CD4-positive, alpha-beta T cell (primary cell): ENCODE data around the gene CNOT6L. TPM values are rescaled to one million over a fixed set of nuclear protein-coding genes. Genes with fewer than 3 reads are reported as not detected.

Source experiments
- ATAC-seq: fragments of 200-7000 bp; cut with Tn5 transposase; one replicate; pipeline ENCODE4 v1.10.0; 2022; ENCODE audit warnings: mild to moderate bottlenecking; ENCODE audit not compliant: poor library complexity
- CTCF ChIA-PET: fragments of 350-600 bp; sonication (Branson Sonifier 250); formaldehyde crosslinking; loops from one replicate; lab custom pipeline; 2021; ENCODE audit warnings: antibody characterized with exemption, inconsistent platforms; lab: Charles Lee
- POLR2A ChIA-PET: fragments of 350-600 bp; sonication (Branson Sonifier 250); formaldehyde crosslinking; loops from one replicate; lab custom pipeline; 2021; ENCODE audit warnings: antibody characterized with exemption, inconsistent platforms; lab: Charles Lee
- DNase-seq, 14 experiments: peaks; one replicate each; pipeline ENCODE4 v3.0.0-alpha.2; 2013 to 2020; ENCODE audit warnings: mixed read lengths in 2 of 14
- H3K27ac ChIP-seq, 2 donors: one replicate each; pipeline versions ENCODE4 v1.5.1 to v1.7.0; 2013; ENCODE audit warnings: low read length in 2 of 2, low read depth in 1 of 2, mild to moderate bottlenecking in 1 of 2
- H3K27me3 ChIP-seq, 2 experiments: 1 replicate in 1 of 2; 2 replicates in 1 of 2; pipeline versions ENCODE4 v1.6.1 to v1.7.0; 2013; ENCODE audit warnings: low read length in 2 of 2, control low read depth in 1 of 2, mild to moderate bottlenecking in 1 of 2, moderate library complexity in 1 of 2; ENCODE audit not compliant: insufficient read depth in 2 of 2, control insufficient read depth in 1 of 2
- H3K36me3 ChIP-seq: one replicate; pipeline ENCODE4 v1.6.1; 2013; ENCODE audit warnings: low read length, control low read depth; ENCODE audit not compliant: insufficient read depth
- H3K4me1 ChIP-seq: one replicate; pipeline ENCODE4 v1.6.1; 2013; ENCODE audit warnings: low read length, control low read depth; ENCODE audit not compliant: insufficient read depth
- H3K4me3 ChIP-seq: one replicate; pipeline ENCODE4 v1.5.1; 2013; ENCODE audit warnings: mild to moderate bottlenecking, low read length, moderate library complexity
- H3K9me3 ChIP-seq, 2 experiments: 1 replicate in 1 of 2; 2 replicates in 1 of 2; pipeline versions ENCODE4 v1.6.1 to v1.7.0; 2013; ENCODE audit warnings: low read length in 2 of 2, mild to moderate bottlenecking in 2 of 2, control low read depth in 1 of 2, moderate library complexity in 1 of 2; ENCODE audit not compliant: control insufficient read depth in 1 of 2, insufficient read depth in 1 of 2
- H3K27ac Mint-ChIP-seq: one replicate; pipeline ENCODE4 v1.8.0; 2020; ENCODE audit warnings: mixed read lengths
- H3K27me3 Mint-ChIP-seq: one replicate; pipeline ENCODE4 v1.8.0; 2021; ENCODE audit warnings: mixed read lengths
- H3K36me3 Mint-ChIP-seq: one replicate; pipeline ENCODE4 v1.8.0; 2021; ENCODE audit warnings: low read depth, mixed read lengths
- H3K4me1 Mint-ChIP-seq: one replicate; pipeline ENCODE4 v1.8.0; 2021; ENCODE audit warnings: low read depth, mixed read lengths
- H3K4me3 Mint-ChIP-seq: one replicate; pipeline ENCODE4 v1.8.0; 2020; ENCODE audit warnings: mild to moderate bottlenecking, mixed read lengths
- H3K9me3 Mint-ChIP-seq: one replicate; pipeline ENCODE4 v1.8.0; 2020; ENCODE audit warnings: mixed read lengths
- intact Hi-C, 2 experiments: fragments of 100-400 bp; cut with DNase I in 1 of 2; cut with micrococcal nuclease in 1 of 2; formaldehyde crosslinking; loops; one replicate each; pipeline versions ENCODE4 v1.15.1 to v1.9.0; 2023 to 2025; cut with DNase I, micrococcal nuclease
- total RNA-seq, 174 experiments: library from RNA in 2 of 174; stranded (reverse) in 2 of 174; gene quantifications; one replicate each; pipeline ENCODE4 v1.2.3 and lab custom pipeline; 2021 to 2026
- TF ChIP-seq, protein P1 (sequence below): fragments of 200-600 bp; IDR thresholded peaks from one replicate; pipeline ENCODE4 v1.8.0; 2022; ENCODE audit warnings: antibody characterized with exemption, mild to moderate bottlenecking

CNOT6L gene
- total RNA-seq, 2 experiments from 2014 or later, result 216 to 234 TPM

GRCh38 chr4:77692847-77693432, 126.2 kb downstream of the CNOT6L start:
- ATAC-seq (no peak), DNase-seq (no peak)
- Mint-ChIP-seq H3K4me1 (no peaks in the 10 kb centered on the region), H3K27ac (no peak overlapping the region), H3K36me3 (no peaks in the 10 kb centered on the region), H3K4me3 (no peak overlapping the region), H3K27me3 (no peaks in the 10 kb centered on the region), H3K9me3 (no peaks in the 10 kb centered on the region)
- Histone ChIP-seq H3K36me3 (no peaks in the 10 kb centered on the region), H3K4me3 (no peak overlapping the region), H3K27ac (no peak overlapping the region), H3K4me1 (no peaks in the 10 kb centered on the region), H3K9me3 (no peaks in the 10 kb centered on the region), H3K27me3 (no peaks in the 10 kb centered on the region)
- ChIA-PET POLR2A (no interaction called here), CTCF (no interaction called here)
- intact Hi-C loops, result no loop called here
- TF ChIP-seq, protein P1, sequence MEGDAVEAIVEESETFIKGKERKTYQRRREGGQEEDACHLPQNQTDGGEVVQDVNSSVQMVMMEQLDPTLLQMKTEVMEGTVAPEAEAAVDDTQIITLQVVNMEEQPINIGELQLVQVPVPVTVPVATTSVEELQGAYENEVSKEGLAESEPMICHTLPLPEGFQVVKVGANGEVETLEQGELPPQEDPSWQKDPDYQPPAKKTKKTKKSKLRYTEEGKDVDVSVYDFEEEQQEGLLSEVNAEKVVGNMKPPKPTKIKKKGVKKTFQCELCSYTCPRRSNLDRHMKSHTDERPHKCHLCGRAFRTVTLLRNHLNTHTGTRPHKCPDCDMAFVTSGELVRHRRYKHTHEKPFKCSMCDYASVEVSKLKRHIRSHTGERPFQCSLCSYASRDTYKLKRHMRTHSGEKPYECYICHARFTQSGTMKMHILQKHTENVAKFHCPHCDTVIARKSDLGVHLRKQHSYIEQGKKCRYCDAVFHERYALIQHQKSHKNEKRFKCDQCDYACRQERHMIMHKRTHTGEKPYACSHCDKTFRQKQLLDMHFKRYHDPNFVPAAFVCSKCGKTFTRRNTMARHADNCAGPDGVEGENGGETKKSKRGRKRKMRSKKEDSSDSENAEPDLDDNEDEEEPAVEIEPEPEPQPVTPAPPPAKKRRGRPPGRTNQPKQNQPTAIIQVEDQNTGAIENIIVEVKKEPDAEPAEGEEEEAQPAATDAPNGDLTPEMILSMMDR, result no peak

DNA sequence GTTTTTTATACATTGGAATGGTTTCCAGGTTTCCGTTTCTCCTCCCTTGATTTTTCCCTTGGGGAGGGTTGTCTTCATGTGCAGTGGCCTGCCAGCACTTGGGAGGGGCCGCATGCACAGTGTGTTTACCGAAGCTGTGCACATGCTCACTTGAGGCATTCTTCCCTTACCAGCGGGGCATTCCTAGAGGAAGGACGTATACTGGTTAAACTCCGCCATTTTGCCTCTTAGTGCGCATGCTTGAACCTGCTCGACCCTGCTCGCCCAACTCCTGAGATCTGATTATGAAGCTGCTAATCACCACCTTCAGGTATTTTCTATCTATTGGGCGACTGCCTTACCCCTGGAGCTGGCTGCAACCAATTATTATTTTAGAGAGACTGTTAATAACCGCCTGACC, 137.4 kb downstream of the CNOT6L start:
- ChIA-PET POLR2A (no interaction called here), CTCF (no interaction called here)
- Mint-ChIP-seq H3K4me1 (no peaks in the 10 kb centered on the region), H3K27ac (no peak overlapping the region), H3K9me3 (no peaks in the 10 kb centered on the region), H3K27me3 (no peaks in the 10 kb centered on the region), H3K36me3 (no peaks in the 10 kb centered on the region), H3K4me3 (no peak overlapping the region)
- Histone ChIP-seq H3K27me3 (no peaks in the 10 kb centered on the region), H3K4me3 (no peak overlapping the region), H3K36me3 (no peaks in the 10 kb centered on the region), H3K4me1 (no peaks in the 10 kb centered on the region), H3K27ac (no peak overlapping the region), H3K9me3 (no peaks in the 10 kb centered on the region)
- no peak for DNase-seq
- TF ChIP-seq, protein P1, result no peak
- no peak for ATAC-seq
- intact Hi-C loops, result no loop called here

GRCh38 chr4:77676842-77677241, 142.3 kb downstream of the CNOT6L start:
- no peaks in the 10 kb centered on the region for H3K4me1 Mint-ChIP-seq
- no peak overlapping the region for H3K27ac ChIP-seq

More at GRCh38 chr4:77676842-77677241, 142.3 kb downstream of the CNOT6L start:
- H3K4me3 Mint-ChIP-seq, result no peak overlapping the region
- intact Hi-C loops, result no loop called here
- ATAC-seq, result no peak
- H3K27ac Mint-ChIP-seq, result no peak overlapping the region
- Histone ChIP-seq H3K27me3 (no peaks in the 10 kb centered on the region), H3K4me3 (no peak overlapping the region), H3K36me3 (no peaks in the 10 kb centered on the region), H3K4me1 (no peaks in the 10 kb centered on the region), H3K9me3 (no peaks in the 10 kb centered on the region)
- TF ChIP-seq, protein P1, result no peak
- CTCF ChIA-PET, result interaction anchor here (0.6 kb wide), 1 partner anchor 106 kb away, joined by 3 read pairs; no protein-coding TSS in a partner anchor
- no peaks in the 10 kb centered on the region for H3K27me3 Mint-ChIP-seq
- H3K36me3 Mint-ChIP-seq, result no peaks in the 10 kb centered on the region
- DNase-seq, result no peak
- H3K9me3 Mint-ChIP-seq, result no peaks in the 10 kb centered on the region
- POLR2A ChIA-PET, result no interaction called here
